ENCODE data around the gene PTBP1. TPM values are rescaled to one million over a fixed set of nuclear protein-coding genes. Genes with fewer than 3 reads are reported as not detected.

The PTBP1 gene
- total RNA-seq, 1 donor from 2014 or later = 614 TPM

DNA sequence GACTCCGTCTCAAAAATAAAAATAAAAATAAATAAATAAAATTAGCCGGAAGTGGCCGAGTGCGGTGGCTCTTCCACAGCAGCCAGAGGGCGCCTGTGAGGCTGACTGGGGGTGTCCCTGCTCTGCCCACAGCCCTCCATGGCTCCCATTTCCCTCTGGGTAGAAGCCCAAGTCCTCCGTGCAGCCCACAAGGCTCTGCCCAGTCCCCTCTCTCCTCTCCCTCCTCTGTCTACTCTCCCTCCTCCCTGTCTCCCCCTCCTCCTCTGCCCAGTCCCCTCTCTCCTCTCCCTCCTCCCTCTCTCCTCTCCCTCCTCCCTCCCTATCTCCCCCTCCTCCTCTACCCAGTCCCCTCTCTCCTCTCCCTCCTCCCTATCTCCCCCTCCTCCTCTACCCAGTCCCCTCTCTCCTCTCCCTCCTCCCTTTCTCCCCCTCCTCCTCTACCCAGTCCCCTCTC lies 25.9 kb upstream of the PTBP1 start:
- no peak overlapping the region for H3K27ac Mint-ChIP-seq (ENCODE audit: unreplicated experiment)
- H3K36me3 Mint-ChIP-seq (ENCODE audit: low read depth, unreplicated experiment) = no peaks in the 10 kb centered on the region
- no peaks in the 10 kb centered on the region for H3K4me1 Mint-ChIP-seq (ENCODE audit: unreplicated experiment)
- TF ChIP-seq, protein P1, sequence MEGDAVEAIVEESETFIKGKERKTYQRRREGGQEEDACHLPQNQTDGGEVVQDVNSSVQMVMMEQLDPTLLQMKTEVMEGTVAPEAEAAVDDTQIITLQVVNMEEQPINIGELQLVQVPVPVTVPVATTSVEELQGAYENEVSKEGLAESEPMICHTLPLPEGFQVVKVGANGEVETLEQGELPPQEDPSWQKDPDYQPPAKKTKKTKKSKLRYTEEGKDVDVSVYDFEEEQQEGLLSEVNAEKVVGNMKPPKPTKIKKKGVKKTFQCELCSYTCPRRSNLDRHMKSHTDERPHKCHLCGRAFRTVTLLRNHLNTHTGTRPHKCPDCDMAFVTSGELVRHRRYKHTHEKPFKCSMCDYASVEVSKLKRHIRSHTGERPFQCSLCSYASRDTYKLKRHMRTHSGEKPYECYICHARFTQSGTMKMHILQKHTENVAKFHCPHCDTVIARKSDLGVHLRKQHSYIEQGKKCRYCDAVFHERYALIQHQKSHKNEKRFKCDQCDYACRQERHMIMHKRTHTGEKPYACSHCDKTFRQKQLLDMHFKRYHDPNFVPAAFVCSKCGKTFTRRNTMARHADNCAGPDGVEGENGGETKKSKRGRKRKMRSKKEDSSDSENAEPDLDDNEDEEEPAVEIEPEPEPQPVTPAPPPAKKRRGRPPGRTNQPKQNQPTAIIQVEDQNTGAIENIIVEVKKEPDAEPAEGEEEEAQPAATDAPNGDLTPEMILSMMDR (IDR thresholded peaks at IDR 0.05; ENCODE audit: unreplicated experiment) = peak; percentile 48
- H3K27me3 Mint-ChIP-seq (ENCODE audit: unreplicated experiment) = peaks cover 2% of the 10 kb centered on the region
- no peak overlapping the region for H3K4me3 Mint-ChIP-seq (ENCODE audit: unreplicated experiment)
- H3K9me3 Mint-ChIP-seq (ENCODE audit: unreplicated experiment) = no peaks in the 10 kb centered on the region
- DNase-seq (ENCODE audit: low spot score) = peak; percentile 69

DNA sequence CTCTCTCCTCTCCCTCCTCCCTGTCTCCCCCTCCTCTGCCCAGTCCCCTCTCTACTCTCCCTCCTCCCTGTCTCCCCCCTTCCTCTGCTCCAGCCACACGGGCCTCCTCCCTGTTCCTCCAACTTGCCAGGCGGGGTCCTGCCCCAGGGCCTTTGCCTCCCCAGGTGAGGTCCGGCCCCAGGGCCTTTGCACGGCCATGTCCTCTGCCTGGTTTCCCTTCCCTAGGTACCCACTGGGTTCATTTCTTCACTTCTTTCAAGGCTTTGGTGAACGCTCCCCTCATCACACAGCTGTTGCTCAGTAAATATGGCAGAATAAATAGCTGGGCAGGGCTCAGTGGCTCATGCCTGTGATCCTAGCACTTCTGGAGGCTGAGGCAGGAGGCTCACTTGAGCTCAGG lies 25.2 kb upstream of the PTBP1 start:
- no peak overlapping the region for H3K4me3 Mint-ChIP-seq (ENCODE audit: unreplicated experiment)
- no peaks in the 10 kb centered on the region for H3K36me3 Mint-ChIP-seq (ENCODE audit: low read depth, unreplicated experiment)
- no peaks in the 10 kb centered on the region for H3K9me3 Mint-ChIP-seq (ENCODE audit: unreplicated experiment)
- H3K4me1 Mint-ChIP-seq (ENCODE audit: unreplicated experiment) = no peaks in the 10 kb centered on the region
- no peak overlapping the region for H3K27ac Mint-ChIP-seq (ENCODE audit: unreplicated experiment)
- TF ChIP-seq, protein P1 (IDR thresholded peaks at IDR 0.05; ENCODE audit: unreplicated experiment) = no peak
- no peak for DNase-seq (ENCODE audit: low spot score)
- H3K27me3 Mint-ChIP-seq (ENCODE audit: unreplicated experiment) = peaks cover 6% of the 10 kb centered on the region

DNA sequence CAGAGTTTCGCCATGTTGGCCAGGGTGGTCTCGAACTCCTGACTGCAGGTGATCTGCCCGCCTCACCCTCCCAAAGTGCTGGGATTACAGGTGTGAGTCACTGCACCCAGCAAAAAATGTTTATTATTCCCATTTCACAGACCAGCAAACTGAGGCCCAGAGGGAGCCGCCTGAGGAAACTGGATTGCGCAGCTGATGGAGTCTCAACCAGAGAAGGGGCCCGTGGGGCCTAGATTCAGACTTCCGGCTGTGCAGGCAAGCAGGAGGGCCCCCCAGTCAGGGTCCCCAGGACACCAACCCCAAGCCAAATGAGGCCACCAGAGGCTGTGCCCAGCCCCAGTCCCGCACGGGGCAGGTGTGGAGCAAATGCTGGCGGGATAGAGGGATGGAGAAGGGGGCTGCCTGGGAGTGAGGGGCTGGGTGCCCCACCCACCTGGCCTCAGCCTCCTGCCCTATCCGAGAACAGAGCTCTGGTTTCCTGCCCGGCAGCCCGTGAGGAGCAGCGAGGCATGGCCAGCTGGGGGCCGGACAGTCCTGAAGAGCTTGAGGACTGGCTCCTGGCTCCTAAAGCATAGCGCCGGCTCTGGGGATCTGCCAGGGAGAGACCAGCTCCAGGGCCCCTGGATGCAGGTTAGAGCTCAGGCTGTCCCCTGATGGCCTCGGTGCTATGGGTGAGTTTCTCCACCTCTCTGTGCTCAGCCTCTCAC lies 24.4 kb upstream of the PTBP1 start:
- H3K4me3 Mint-ChIP-seq (ENCODE audit: unreplicated experiment) = no peak overlapping the region
- no peaks in the 10 kb centered on the region for H3K36me3 Mint-ChIP-seq (ENCODE audit: low read depth, unreplicated experiment)
- TF ChIP-seq, protein P1 (IDR thresholded peaks at IDR 0.05; ENCODE audit: unreplicated experiment) = no peak
- H3K27ac Mint-ChIP-seq (ENCODE audit: unreplicated experiment) = no peak overlapping the region
- no peaks in the 10 kb centered on the region for H3K9me3 Mint-ChIP-seq (ENCODE audit: unreplicated experiment)
- peak; percentile 35 for DNase-seq (ENCODE audit: low spot score)
- peaks cover 6% of the 10 kb centered on the region for H3K27me3 Mint-ChIP-seq (ENCODE audit: unreplicated experiment)
- H3K4me1 Mint-ChIP-seq (ENCODE audit: unreplicated experiment) = no peaks in the 10 kb centered on the region

DNA sequence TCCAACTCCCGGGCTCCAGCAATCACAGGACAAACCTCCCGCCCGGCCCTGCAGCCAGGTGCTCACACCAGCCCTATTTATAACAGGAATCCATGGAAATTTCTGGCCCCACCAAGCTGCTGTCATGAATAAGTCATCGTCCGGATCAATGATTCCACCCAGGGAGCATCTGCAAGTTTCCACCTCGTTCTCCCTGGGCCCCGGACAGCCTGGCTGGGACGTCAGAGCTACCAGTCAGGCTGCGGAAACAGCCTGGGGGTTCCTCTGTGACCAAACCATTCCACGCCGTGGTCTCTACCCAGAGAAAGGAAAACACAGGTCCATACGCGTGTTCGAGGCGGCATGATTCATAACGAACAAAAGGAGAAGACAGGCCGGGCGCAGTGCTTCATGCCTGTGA lies 20.7 kb upstream of the PTBP1 start:
- Mint-ChIP-seq H3K27ac (ENCODE audit: unreplicated experiment) (no peak overlapping the region), H3K27me3 (ENCODE audit: unreplicated experiment) (peaks cover 8% of the 10 kb centered on the region), H3K9me3 (ENCODE audit: unreplicated experiment) (no peaks in the 10 kb centered on the region), H3K4me3 (ENCODE audit: unreplicated experiment) (no peak overlapping the region), H3K4me1 (ENCODE audit: unreplicated experiment) (peaks cover 5% of the 10 kb centered on the region), H3K36me3 (ENCODE audit: low read depth, unreplicated experiment) (no peaks in the 10 kb centered on the region)
- DNase-seq (ENCODE audit: low spot score) = no peak
- TF ChIP-seq, protein P1 (IDR thresholded peaks at IDR 0.05; ENCODE audit: unreplicated experiment) = no peak

DNA sequence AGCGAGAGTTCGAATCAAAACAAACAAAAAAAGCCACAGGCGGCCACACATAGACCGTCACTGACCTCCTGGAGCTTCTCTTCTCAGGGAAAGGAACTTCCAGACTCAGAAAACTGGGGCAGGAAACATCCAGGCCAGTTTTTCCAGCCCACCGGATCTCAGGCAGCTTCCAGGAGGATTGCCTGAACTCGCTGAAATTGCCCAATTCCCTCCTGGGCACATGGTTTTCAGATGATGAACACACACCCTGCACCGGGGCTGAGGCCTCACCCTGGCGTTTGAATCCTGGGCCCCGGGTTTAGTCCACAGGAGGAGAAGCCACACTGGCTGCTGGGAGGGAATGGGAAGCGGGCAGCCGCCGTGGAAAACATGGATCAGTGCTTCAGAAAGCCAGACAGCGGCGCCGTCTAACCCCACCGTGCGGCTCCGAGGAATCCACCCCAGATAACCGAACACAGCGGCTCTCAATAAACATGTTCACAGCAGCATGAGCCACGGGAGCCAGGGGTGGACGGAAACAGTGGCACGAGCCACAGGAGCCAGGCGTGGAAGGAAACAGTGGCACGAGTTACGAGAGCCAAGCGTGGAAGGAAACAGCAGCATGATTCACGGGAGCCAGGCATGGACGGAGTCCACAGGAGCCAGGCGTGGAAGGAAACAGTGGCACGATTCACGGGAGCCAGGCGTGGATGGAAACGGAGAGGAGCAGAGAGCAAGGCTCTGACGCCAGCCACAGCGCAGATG lies 18.2 kb upstream of the PTBP1 start:
- H3K4me1 Mint-ChIP-seq (ENCODE audit: unreplicated experiment) = peaks cover 17% of the 10 kb centered on the region
- peaks cover 8% of the 10 kb centered on the region for H3K27me3 Mint-ChIP-seq (ENCODE audit: unreplicated experiment)
- DNase-seq (ENCODE audit: low spot score) = peak; percentile 56
- peak overlapping the region; percentile 57 for H3K27ac Mint-ChIP-seq (ENCODE audit: unreplicated experiment)
- no peak overlapping the region for H3K4me3 Mint-ChIP-seq (ENCODE audit: unreplicated experiment)
- H3K36me3 Mint-ChIP-seq (ENCODE audit: low read depth, unreplicated experiment) = no peaks in the 10 kb centered on the region
- TF ChIP-seq, protein P1 (IDR thresholded peaks at IDR 0.05; ENCODE audit: unreplicated experiment) = no peak
- H3K9me3 Mint-ChIP-seq (ENCODE audit: unreplicated experiment) = no peaks in the 10 kb centered on the region

All from endothelial cell (in vitro differentiated cells).